Measurements from ENCODE around the gene MICALL1. TPM values are rescaled to one million over a fixed set of nuclear protein-coding genes. Genes with fewer than 3 reads are reported as not detected.

MICALL1 gene
- total and polyA plus RNA-seq, 9 of the 15 experiments (the other 6 are each of a cell fraction or from before 2014, with no cell fraction given): 0.32 to 21.5 (median 6.1) TPM

DNA sequence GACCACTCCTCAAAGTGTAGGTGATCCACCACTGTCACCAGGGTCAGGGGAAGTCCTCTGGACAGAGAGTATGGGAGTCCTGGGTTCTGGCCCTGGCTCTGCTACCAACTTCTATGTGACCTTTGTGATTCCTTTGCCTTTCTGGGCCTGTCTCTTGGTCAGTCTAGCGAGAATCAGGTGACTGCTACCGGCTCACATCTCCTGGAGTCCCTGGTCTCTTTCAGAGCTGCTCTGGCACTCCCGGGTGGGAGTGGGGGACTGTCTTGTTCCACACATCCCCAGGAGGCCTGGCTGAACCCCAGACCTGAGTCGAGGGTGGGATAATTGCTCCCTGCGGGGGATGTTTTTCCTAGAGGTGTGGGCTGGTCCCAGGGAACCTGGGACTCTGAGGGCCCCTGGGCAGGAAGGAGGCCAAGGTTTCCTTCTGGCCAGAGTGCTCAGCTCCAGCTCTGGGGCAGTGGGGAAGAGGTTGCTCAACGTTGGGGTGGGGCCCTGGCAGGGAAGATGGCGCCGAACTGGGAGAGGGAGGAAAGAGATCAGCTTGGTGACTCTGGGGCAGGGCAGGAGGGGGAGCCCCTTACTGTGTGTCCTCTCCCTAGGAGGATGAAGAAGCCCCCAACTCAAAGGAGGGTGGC lies 76.2 kb downstream of the MICALL1 start:
- Histone ChIP-seq H4K20me1 (replicated peaks; ENCODE audit: control insufficient read depth, insufficient read depth, low read length) (no peaks in the 10 kb centered on the region), H3K27ac (ENCODE audit: extremely low read depth, low read depth, low read length) (no peak overlapping the region), H3K4me2 (ENCODE audit: insufficient read depth, low read length) (no peak overlapping the region), H3K4me3 (no peak overlapping the region), H3K36me3 (ENCODE audit: control insufficient read depth, insufficient read depth, low read length) (no peaks in the 10 kb centered on the region), H3K4me1 (replicated peaks in 1 of 2; ENCODE audit: control insufficient read depth in 2 of 2, insufficient read depth in 2 of 2, low read length in 2 of 2) (peaks cover 0 to 7% of the 10 kb centered on the region in 2 experiments; a peak in 2 of 5 replicates), H2AFZ (ENCODE audit: low read depth, low read length) (no peak overlapping the region), H3K9me1 (ENCODE audit: control insufficient read depth, insufficient read depth, low read length) (no peaks in the 10 kb centered on the region), H3K27me3 (ENCODE audit: control insufficient read depth in 2 of 2, insufficient read depth in 2 of 2, low read length in 2 of 2) (no peaks in the 10 kb centered on the region), H3K79me2 (ENCODE audit: control insufficient read depth, insufficient read depth, low read length) (no peaks in the 10 kb centered on the region), H3K9me3 (replicated peaks; ENCODE audit: control insufficient read depth, insufficient read depth, low read depth, low read length) (no peaks in the 10 kb centered on the region), H3K9ac (ENCODE audit: insufficient read depth in 1 of 2, low read depth in 2 of 2, low read length in 2 of 2) (no peak overlapping the region)
- 24% methylated on average over 5 of the region's 8 CpGs for WGBS (ENCODE audit: insufficient coverage, low coverage, missing lambda C conversion rate)
- FAIRE-seq (no peak), DNase-seq (ENCODE audit: extremely low read depth in 1 of 4, low spot score in 3 of 4) (no peak), ATAC-seq (peak; percentile 29; the same call in 1 of the 3 replicates)
- intact Hi-C loops (cut with micrococcal nuclease): no loop called here
- CTCF ChIA-PET (ENCODE audit: low intra/inter-chr PET ratio): no interaction called here
- TF ChIP-seq CEBPB (tag; IDR thresholded peaks at IDR 0.05) (peak; percentile 22; the same call in 1 of the 2 replicates), POLR2H (tag; IDR thresholded peaks at IDR 0.05; ENCODE audit: low read depth) (no peak)
- no TSS peak for BruUV-seq (replicated peaks)
- POLR2A ChIA-PET: interaction anchor here (0.6 kb wide), 1 partner anchor 34 kb away, joined by 3 read pairs; no protein-coding TSS in a partner anchor
- in situ Hi-C loops (cut with MboI): no loop called here

DNA sequence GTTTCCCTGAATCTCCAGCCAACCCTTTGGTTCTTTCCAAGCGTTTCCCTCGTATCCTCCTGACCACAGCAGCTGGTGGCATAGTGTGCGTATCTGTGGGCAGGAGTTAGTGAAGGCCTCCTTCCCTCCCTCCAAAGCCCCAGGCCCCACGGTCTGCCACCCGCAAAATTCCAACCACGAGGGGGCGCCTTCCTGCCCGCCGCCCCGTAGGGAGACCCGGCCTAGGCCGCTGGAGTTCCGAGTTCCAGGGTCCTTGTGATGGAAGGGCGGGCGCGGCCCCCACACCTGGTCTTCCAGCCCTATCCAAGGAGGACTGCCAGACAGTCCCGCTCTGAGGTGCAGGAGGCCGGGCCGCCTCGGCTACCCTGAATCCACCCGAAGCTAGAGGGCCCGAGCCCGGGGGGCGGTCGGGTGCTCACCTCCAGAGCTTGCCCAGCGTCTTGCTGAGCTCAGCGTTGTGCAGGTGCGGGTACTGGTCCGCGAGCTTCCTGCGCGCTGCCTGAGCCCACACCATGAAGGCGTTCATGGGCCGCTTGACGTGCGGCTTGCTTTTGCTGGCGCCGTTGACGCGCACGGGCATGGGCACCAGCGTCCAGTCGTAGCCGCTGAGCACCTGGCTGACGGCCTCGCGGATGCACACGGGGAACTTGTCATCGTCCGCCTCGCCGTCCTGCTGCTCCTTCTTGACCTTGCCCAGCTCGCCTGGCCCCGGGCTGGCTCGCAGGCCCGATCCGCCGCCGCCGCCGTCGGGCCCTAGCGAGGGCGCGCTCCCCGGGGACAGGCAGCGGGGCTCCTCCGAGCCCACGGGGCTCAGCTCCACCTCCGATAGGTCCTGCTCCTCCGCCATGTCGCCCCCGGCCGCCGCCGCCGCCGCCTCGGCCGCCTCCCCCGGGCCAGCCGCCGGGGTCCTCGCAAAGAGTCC lies 77.1 kb downstream of the MICALL1 start:
- Histone ChIP-seq H3K9me3 (replicated peaks; ENCODE audit: control insufficient read depth, insufficient read depth, low read depth, low read length) (no peaks in the 10 kb centered on the region), H3K36me3 (ENCODE audit: control insufficient read depth, insufficient read depth, low read length) (no peaks in the 10 kb centered on the region), H4K20me1 (replicated peaks; ENCODE audit: control insufficient read depth, insufficient read depth, low read length) (no peaks in the 10 kb centered on the region), H3K4me1 (replicated peaks in 1 of 2; ENCODE audit: control insufficient read depth in 2 of 2, insufficient read depth in 2 of 2, low read length in 2 of 2) (peaks cover 0 to 7% of the 10 kb centered on the region in 2 experiments; a peak in 2 of 5 replicates), H3K79me2 (ENCODE audit: control insufficient read depth, insufficient read depth, low read length) (no peaks in the 10 kb centered on the region), H3K9ac (ENCODE audit: insufficient read depth in 1 of 2, low read depth in 2 of 2, low read length in 2 of 2) (no peak overlapping the region), H3K4me3 (no peak overlapping the region), H3K4me2 (ENCODE audit: insufficient read depth, low read length) (no peak overlapping the region), H3K27ac (ENCODE audit: extremely low read depth, low read depth, low read length) (no peak overlapping the region), H3K27me3 (ENCODE audit: control insufficient read depth in 2 of 2, insufficient read depth in 2 of 2, low read length in 2 of 2) (no peaks in the 10 kb centered on the region), H2AFZ (ENCODE audit: low read depth, low read length) (no peak overlapping the region), H3K9me1 (ENCODE audit: control insufficient read depth, insufficient read depth, low read length) (no peaks in the 10 kb centered on the region)
- intact Hi-C loops (cut with micrococcal nuclease): no loop called here
- WGBS (ENCODE audit: insufficient coverage, low coverage, missing lambda C conversion rate): 92% methylated on average over 27 of the region's 84 CpGs
- CTCF ChIA-PET (ENCODE audit: low intra/inter-chr PET ratio): interaction anchor here (0.5 kb wide), 1 partner anchor 111 kb away, joined by 3 read pairs; no protein-coding TSS in a partner anchor
- no TSS peak for BruUV-seq (replicated peaks)
- ATAC-seq (peak; percentile 78), DNase-seq (ENCODE audit: extremely low read depth in 1 of 4, low spot score in 3 of 4) (peak; percentile 17 to 63 (median 45)), FAIRE-seq (no peak)
- POLR2A ChIA-PET: interaction anchor here (0.6 kb wide), 1 partner anchor 35 kb away, joined by 3 read pairs; no protein-coding TSS in a partner anchor
- in situ Hi-C loops (cut with MboI): no loop called here
- peak; percentile 86 for TF ChIP-seq TEAD2 (tag; IDR thresholded peaks at IDR 0.05)
- TF ChIP-seq, protein P1, sequence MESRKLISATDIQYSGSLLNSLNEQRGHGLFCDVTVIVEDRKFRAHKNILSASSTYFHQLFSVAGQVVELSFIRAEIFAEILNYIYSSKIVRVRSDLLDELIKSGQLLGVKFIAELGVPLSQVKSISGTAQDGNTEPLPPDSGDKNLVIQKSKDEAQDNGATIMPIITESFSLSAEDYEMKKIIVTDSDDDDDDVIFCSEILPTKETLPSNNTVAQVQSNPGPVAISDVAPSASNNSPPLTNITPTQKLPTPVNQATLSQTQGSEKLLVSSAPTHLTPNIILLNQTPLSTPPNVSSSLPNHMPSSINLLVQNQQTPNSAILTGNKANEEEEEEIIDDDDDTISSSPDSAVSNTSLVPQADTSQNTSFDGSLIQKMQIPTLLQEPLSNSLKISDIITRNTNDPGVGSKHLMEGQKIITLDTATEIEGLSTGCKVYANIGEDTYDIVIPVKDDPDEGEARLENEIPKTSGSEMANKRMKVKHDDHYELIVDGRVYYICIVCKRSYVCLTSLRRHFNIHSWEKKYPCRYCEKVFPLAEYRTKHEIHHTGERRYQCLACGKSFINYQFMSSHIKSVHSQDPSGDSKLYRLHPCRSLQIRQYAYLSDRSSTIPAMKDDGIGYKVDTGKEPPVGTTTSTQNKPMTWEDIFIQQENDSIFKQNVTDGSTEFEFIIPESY (CRISPR knock-in tag; IDR thresholded peaks at IDR 0.05): peak; percentile 73; the same call in 1 of the 2 replicates
- no peak for TF ChIP-seq NCOA6 (IDR thresholded peaks at IDR 0.05)
- TF ChIP-seq, protein P2, sequence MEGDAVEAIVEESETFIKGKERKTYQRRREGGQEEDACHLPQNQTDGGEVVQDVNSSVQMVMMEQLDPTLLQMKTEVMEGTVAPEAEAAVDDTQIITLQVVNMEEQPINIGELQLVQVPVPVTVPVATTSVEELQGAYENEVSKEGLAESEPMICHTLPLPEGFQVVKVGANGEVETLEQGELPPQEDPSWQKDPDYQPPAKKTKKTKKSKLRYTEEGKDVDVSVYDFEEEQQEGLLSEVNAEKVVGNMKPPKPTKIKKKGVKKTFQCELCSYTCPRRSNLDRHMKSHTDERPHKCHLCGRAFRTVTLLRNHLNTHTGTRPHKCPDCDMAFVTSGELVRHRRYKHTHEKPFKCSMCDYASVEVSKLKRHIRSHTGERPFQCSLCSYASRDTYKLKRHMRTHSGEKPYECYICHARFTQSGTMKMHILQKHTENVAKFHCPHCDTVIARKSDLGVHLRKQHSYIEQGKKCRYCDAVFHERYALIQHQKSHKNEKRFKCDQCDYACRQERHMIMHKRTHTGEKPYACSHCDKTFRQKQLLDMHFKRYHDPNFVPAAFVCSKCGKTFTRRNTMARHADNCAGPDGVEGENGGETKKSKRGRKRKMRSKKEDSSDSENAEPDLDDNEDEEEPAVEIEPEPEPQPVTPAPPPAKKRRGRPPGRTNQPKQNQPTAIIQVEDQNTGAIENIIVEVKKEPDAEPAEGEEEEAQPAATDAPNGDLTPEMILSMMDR (IDR thresholded peaks at IDR 0.05 in 2 of 3, conservative IDR thresholded peaks at IDR 0.05 in 1 of 3; ENCODE audit: insufficient read depth in 2 of 3, low read depth in 1 of 3, low read length in 3 of 3): peak; percentile 34 to 50 (median 38)

All from K562 (cell line).